CD4-positive, alpha-beta T cell (primary cell): ENCODE results near the gene MCM8. TPM values are rescaled to one million over a fixed set of nuclear protein-coding genes. Genes with fewer than 3 reads are reported as not detected.

Source experiments
- ATAC-seq: fragments of 200-7000 bp; cut with Tn5 transposase; one replicate; pipeline ENCODE4 v1.10.0; 2022; ENCODE audit warnings: mild to moderate bottlenecking; ENCODE audit not compliant: poor library complexity
- CTCF ChIA-PET: fragments of 350-600 bp; sonication (Branson Sonifier 250); formaldehyde crosslinking; loops from one replicate; lab custom pipeline; 2021; ENCODE audit warnings: antibody characterized with exemption, inconsistent platforms; lab: Charles Lee
- POLR2A ChIA-PET: fragments of 350-600 bp; sonication (Branson Sonifier 250); formaldehyde crosslinking; loops from one replicate; lab custom pipeline; 2021; ENCODE audit warnings: antibody characterized with exemption, inconsistent platforms; lab: Charles Lee
- DNase-seq, 14 experiments: peaks; one replicate each; pipeline ENCODE4 v3.0.0-alpha.2; 2013 to 2020; ENCODE audit warnings: mixed read lengths in 2 of 14
- H3K27ac ChIP-seq, 2 donors: one replicate each; pipeline versions ENCODE4 v1.5.1 to v1.7.0; 2013; ENCODE audit warnings: low read length in 2 of 2, low read depth in 1 of 2, mild to moderate bottlenecking in 1 of 2
- H3K27me3 ChIP-seq, 2 experiments: 1 replicate in 1 of 2; 2 replicates in 1 of 2; pipeline versions ENCODE4 v1.6.1 to v1.7.0; 2013; ENCODE audit warnings: low read length in 2 of 2, control low read depth in 1 of 2, mild to moderate bottlenecking in 1 of 2, moderate library complexity in 1 of 2; ENCODE audit not compliant: insufficient read depth in 2 of 2, control insufficient read depth in 1 of 2
- H3K36me3 ChIP-seq: one replicate; pipeline ENCODE4 v1.6.1; 2013; ENCODE audit warnings: low read length, control low read depth; ENCODE audit not compliant: insufficient read depth
- H3K4me1 ChIP-seq: one replicate; pipeline ENCODE4 v1.6.1; 2013; ENCODE audit warnings: low read length, control low read depth; ENCODE audit not compliant: insufficient read depth
- H3K4me3 ChIP-seq: one replicate; pipeline ENCODE4 v1.5.1; 2013; ENCODE audit warnings: mild to moderate bottlenecking, low read length, moderate library complexity
- H3K9me3 ChIP-seq, 2 experiments: 1 replicate in 1 of 2; 2 replicates in 1 of 2; pipeline versions ENCODE4 v1.6.1 to v1.7.0; 2013; ENCODE audit warnings: low read length in 2 of 2, mild to moderate bottlenecking in 2 of 2, control low read depth in 1 of 2, moderate library complexity in 1 of 2; ENCODE audit not compliant: control insufficient read depth in 1 of 2, insufficient read depth in 1 of 2
- H3K27ac Mint-ChIP-seq: one replicate; pipeline ENCODE4 v1.8.0; 2020; ENCODE audit warnings: mixed read lengths
- H3K27me3 Mint-ChIP-seq: one replicate; pipeline ENCODE4 v1.8.0; 2021; ENCODE audit warnings: mixed read lengths
- H3K36me3 Mint-ChIP-seq: one replicate; pipeline ENCODE4 v1.8.0; 2021; ENCODE audit warnings: low read depth, mixed read lengths
- H3K4me1 Mint-ChIP-seq: one replicate; pipeline ENCODE4 v1.8.0; 2021; ENCODE audit warnings: low read depth, mixed read lengths
- H3K4me3 Mint-ChIP-seq: one replicate; pipeline ENCODE4 v1.8.0; 2020; ENCODE audit warnings: mild to moderate bottlenecking, mixed read lengths
- H3K9me3 Mint-ChIP-seq: one replicate; pipeline ENCODE4 v1.8.0; 2020; ENCODE audit warnings: mixed read lengths
- CTCF ChIP-seq: fragments of 200-600 bp; IDR thresholded peaks from one replicate; pipeline ENCODE4 v1.8.0; 2022; ENCODE audit warnings: antibody characterized with exemption, mild to moderate bottlenecking
- intact Hi-C, 2 experiments: fragments of 100-400 bp; cut with DNase I in 1 of 2; cut with micrococcal nuclease in 1 of 2; formaldehyde crosslinking; loops; one replicate each; pipeline versions ENCODE4 v1.15.1 to v1.9.0; 2023 to 2025; cut with DNase I, micrococcal nuclease
- total RNA-seq, 174 experiments: library from RNA in 2 of 174; stranded (reverse) in 2 of 174; gene quantifications; one replicate each; pipeline ENCODE4 v1.2.3 and lab custom pipeline; 2021 to 2026

MCM8 gene
- total RNA-seq, 2 experiments from 2014 or later: 1.4 to 1.7 TPM

- H3K4me1 ChIP-seq: no peaks in the 10 kb centered on the region
- H3K36me3 Mint-ChIP-seq: peaks cover 61% of the 10 kb centered on the region
- H3K27ac Mint-ChIP-seq: no peak overlapping the region
- DNase-seq (no peak), ATAC-seq (no peak)
- no peaks in the 10 kb centered on the region for H3K9me3 ChIP-seq
- H3K4me1 Mint-ChIP-seq: no peaks in the 10 kb centered on the region
- H3K36me3 ChIP-seq: peaks cover 18% of the 10 kb centered on the region
- no peaks in the 10 kb centered on the region for H3K9me3 Mint-ChIP-seq
- intact Hi-C loops: no loop called here
- ChIA-PET CTCF (interaction anchor here (1.1 kb wide), 1 partner anchor 11 kb away, joined by 3 read pairs; no protein-coding TSS in a partner anchor), POLR2A (no interaction called here)
- TF ChIP-seq CTCF: no peak
- H3K4me3 Mint-ChIP-seq: no peak overlapping the region
- no peaks in the 10 kb centered on the region for H3K27me3 Mint-ChIP-seq
- no peaks in the 10 kb centered on the region for H3K27me3 ChIP-seq
- H3K27ac ChIP-seq: no peak overlapping the region
- H3K4me3 ChIP-seq: no peak overlapping the region
Measured at GRCh38 chr20:5969348-5969935, 19.0 kb downstream of the MCM8 start.

GRCh38 chr20:5969940-5970339 is 19.5 kb downstream of the MCM8 start:
- Mint-ChIP-seq H3K36me3 (peaks cover 57% of the 10 kb centered on the region), H3K4me1 (no peaks in the 10 kb centered on the region), H3K4me3 (no peak overlapping the region), H3K27ac (no peak overlapping the region), H3K27me3 (no peaks in the 10 kb centered on the region), H3K9me3 (no peaks in the 10 kb centered on the region)
- POLR2A ChIA-PET: no interaction called here
- Histone ChIP-seq H3K36me3 (peaks cover 17% of the 10 kb centered on the region), H3K27ac (no peak overlapping the region), H3K4me3 (no peak overlapping the region), H3K27me3 (no peaks in the 10 kb centered on the region), H3K9me3 (no peaks in the 10 kb centered on the region), H3K4me1 (no peaks in the 10 kb centered on the region)
- no peak for DNase-seq
- CTCF ChIA-PET: interaction anchor here (1.0 to 1.1 kb wide), 2 partner anchors 11 to 15 kb away, joined by 3 read pairs; no protein-coding TSS in a partner anchor
- no peak for TF ChIP-seq CTCF
- intact Hi-C loops: no loop called here
- ATAC-seq: no peak

- no peak for DNase-seq
- TF ChIP-seq CTCF: no peak
- H3K9me3 ChIP-seq: no peaks in the 10 kb centered on the region
- H3K27me3 ChIP-seq: no peaks in the 10 kb centered on the region
- ChIA-PET POLR2A (no interaction called here), CTCF (interaction anchor here (1.0 to 1.1 kb wide), 2 partner anchors 12 to 15 kb away, joined by 3 read pairs; no protein-coding TSS in a partner anchor)
- H3K4me1 ChIP-seq: no peaks in the 10 kb centered on the region
- Mint-ChIP-seq H3K9me3 (no peaks in the 10 kb centered on the region), H3K27ac (no peak overlapping the region), H3K27me3 (no peaks in the 10 kb centered on the region), H3K4me3 (no peak overlapping the region), H3K4me1 (no peaks in the 10 kb centered on the region), H3K36me3 (peaks cover 53% of the 10 kb centered on the region)
- H3K4me3 ChIP-seq: no peak overlapping the region
- H3K36me3 ChIP-seq: peaks cover 18% of the 10 kb centered on the region
- intact Hi-C loops: no loop called here
- ATAC-seq: no peak
- no peak overlapping the region for H3K27ac ChIP-seq
Measured at GRCh38 chr20:5970381-5970780, 19.9 kb downstream of the MCM8 start.
